ENCODE measurements around the gene LRTM1. TPM values are rescaled to one million over a fixed set of nuclear protein-coding genes. Genes with fewer than 3 reads are reported as not detected.

Gene LRTM1
- total RNA-seq, 2 donors from 2014 or later = not detected

DNA sequence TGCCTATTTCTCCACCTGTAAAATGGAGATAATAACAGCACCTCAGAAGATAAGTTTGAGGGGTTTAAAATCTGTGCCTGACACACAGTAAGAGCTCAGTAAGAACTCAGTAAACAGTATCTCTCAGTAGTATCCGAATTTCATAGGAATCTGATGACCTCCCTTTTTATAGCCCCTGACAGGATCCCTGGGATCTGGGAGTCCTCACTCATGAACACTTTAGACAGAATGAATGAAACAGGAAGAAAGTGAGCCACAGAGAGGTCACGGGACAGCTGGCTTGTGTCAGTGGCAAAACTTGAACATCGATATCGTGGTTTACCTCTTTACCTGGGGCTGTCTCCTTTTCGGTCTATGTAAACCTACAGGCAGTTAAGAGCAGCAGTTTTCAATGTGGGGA lies 51.2 kb downstream of the LRTM1 start:
- Histone ChIP-seq H3K9me3 (no peaks in the 10 kb centered on the region), H3K27ac (no peak overlapping the region), H3K36me3 (replicated peaks in 1 of 2; ENCODE audit: insufficient read depth in 1 of 2, low read depth in 2 of 2) (no peaks in the 10 kb centered on the region), H3K4me1 (no peaks in the 10 kb centered on the region), H3K4me3 (no peak overlapping the region), H3K27me3 (no peaks in the 10 kb centered on the region)
- DNase-seq (no peak), ATAC-seq (no peak)
- TF ChIP-seq POLR2A (IDR thresholded peaks at IDR 0.05) = no peak
- TF ChIP-seq, protein P1, sequence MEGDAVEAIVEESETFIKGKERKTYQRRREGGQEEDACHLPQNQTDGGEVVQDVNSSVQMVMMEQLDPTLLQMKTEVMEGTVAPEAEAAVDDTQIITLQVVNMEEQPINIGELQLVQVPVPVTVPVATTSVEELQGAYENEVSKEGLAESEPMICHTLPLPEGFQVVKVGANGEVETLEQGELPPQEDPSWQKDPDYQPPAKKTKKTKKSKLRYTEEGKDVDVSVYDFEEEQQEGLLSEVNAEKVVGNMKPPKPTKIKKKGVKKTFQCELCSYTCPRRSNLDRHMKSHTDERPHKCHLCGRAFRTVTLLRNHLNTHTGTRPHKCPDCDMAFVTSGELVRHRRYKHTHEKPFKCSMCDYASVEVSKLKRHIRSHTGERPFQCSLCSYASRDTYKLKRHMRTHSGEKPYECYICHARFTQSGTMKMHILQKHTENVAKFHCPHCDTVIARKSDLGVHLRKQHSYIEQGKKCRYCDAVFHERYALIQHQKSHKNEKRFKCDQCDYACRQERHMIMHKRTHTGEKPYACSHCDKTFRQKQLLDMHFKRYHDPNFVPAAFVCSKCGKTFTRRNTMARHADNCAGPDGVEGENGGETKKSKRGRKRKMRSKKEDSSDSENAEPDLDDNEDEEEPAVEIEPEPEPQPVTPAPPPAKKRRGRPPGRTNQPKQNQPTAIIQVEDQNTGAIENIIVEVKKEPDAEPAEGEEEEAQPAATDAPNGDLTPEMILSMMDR (IDR thresholded peaks at IDR 0.05) = no peak
- WGBS, 2 donors = 74% methylated on average over 5 of the region's 5 CpGs
- intact Hi-C loops (cut with DNase I) = no loop called here

DNA sequence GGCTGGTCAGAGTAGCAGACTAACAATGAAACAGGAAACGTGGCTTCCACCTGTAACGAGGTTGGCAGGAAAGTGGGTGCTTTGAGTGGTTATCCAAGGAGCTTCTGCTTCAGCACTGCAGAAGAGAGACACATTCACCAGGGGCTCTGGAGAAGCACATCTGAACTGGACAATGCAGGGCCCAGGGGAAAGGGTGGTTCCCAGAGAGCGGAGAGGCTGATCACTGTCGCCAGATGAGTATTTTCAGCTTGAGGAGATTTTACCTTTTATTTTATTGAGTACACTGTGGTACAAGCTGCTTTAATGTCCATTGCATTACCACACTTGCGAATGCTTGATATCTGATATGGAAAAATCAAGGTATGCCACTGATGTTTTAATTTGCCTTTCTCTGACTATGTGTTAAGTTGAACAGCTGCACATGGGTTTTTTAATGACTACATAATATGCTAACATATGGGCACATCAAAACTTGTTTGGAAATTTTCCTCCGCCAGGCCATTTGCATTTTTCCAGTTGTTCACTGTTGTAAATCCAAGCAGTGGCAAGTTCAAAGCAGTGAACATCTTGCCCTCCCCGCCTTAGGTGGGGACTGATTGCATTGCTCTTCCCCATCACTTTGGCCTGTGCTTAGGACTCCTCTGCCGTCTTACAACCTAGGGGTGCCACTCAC lies 52.1 kb downstream of the LRTM1 start:
- no peaks in the 10 kb centered on the region for H3K4me1 ChIP-seq
- TF ChIP-seq, protein P1 (IDR thresholded peaks at IDR 0.05) = no peak
- TF ChIP-seq POLR2A (IDR thresholded peaks at IDR 0.05) = no peak
- no peak overlapping the region for H3K27ac ChIP-seq
- H3K4me3 ChIP-seq = no peak overlapping the region
- H3K27me3 ChIP-seq = no peaks in the 10 kb centered on the region
- no peaks in the 10 kb centered on the region for H3K36me3 ChIP-seq (replicated peaks in 1 of 2; ENCODE audit: insufficient read depth in 1 of 2, low read depth in 2 of 2)
- intact Hi-C loops (cut with DNase I) = no loop called here
- ATAC-seq (no peak), DNase-seq (no peak)
- 75 to 77% methylated on average over 8 of the region's 8 CpGs for WGBS, 2 donors
- H3K9me3 ChIP-seq = no peaks in the 10 kb centered on the region

DNA sequence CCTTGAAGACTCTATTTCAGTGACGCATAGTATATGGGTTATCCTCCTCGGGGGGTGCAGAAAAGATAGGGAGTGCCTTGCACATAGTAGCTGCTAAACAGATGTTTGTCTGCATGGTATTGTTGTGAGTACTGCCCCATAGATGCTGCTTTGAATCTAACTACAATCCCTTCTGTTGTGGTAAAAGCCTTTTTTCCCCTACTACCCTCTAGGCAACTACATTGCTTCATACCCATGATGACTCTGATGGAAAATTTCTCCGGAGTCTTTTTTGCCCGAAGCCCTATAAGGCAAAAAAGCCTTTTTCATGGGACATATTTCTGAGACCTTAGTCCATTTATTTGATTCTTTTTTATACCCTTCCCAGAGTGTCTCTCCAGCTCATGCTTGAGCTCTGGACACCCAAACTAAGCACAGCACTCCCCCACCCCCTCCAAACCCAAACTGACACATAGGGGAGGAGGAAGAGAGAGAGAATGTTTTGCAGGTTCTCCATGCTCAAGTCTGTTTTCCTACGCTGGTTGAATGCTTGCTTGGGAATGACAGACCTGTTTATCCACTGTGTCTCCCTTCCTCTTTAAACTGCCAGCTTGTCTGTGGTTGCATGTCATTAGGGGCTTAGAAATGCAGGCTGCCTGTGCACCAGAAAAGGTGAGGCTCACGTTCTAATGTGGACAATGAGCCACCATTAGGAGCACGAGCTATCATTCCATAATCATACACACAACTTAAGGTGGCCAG lies 52.9 kb downstream of the LRTM1 start:
- DNase-seq (no peak), ATAC-seq (no peak)
- TF ChIP-seq, protein P1 (IDR thresholded peaks at IDR 0.05) = no peak
- TF ChIP-seq POLR2A (IDR thresholded peaks at IDR 0.05) = no peak
- Histone ChIP-seq H3K36me3 (replicated peaks in 1 of 2; ENCODE audit: insufficient read depth in 1 of 2, low read depth in 2 of 2) (no peaks in the 10 kb centered on the region), H3K4me3 (no peak overlapping the region), H3K27ac (no peak overlapping the region), H3K4me1 (no peaks in the 10 kb centered on the region), H3K9me3 (no peaks in the 10 kb centered on the region), H3K27me3 (no peaks in the 10 kb centered on the region)
- intact Hi-C loops (cut with DNase I) = no loop called here
- 67 to 73% methylated on average over 7 of the region's 7 CpGs for WGBS, 2 donors

DNA sequence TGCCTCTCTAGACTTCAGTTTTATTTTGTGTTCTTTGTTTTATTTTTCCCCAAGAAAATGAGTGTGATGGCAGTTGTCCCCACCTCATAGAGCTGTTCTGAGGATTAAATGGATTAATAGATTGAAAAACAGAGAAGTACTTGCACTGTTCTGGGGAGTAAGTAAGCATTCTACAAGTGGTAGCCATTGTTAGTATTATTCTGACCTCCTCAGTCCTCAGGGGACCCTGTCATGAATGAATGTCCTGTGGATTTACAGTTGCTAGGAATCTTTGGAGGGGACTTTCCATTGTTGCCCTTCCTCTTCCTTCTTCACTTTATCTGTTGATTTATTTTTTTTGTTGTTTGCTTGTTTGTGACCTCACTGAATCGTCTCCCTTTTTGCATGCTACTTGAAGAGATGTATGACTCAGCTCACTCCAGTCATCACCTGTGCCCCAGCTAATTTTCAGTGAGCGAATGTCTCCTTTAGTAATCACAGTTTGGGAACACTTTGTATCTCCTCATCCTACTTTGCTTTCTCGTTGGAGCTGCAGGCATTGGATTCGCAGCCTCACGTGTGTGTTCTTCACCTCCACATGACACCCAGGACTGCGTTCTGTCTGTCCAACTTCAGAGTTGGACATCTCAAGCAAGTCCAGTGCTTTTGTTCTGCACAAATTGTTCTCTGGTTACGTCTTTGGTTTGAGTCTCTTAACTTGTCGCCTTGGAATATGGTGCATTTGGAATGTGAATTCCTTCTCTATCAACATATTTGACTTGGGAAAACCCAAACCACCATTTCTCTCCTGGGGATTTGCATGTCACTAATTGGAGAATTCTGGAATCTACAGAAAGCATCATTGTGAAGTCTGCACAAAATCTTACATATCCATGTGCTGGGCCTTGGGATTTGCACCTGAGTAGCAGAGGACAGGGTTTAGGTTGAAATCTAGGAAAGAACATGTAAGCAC lies 54.5 kb downstream of the LRTM1 start:
- ATAC-seq = no peak
- no peak for DNase-seq

More for the DNA sequence above, 54.5 kb downstream of the LRTM1 start:
- intact Hi-C loops (cut with DNase I) = no loop called here
- no peak overlapping the region for H3K4me3 ChIP-seq
- no peak overlapping the region for H3K27ac ChIP-seq
- TF ChIP-seq, protein P1 (IDR thresholded peaks at IDR 0.05) = no peak
- no peak for TF ChIP-seq POLR2A (IDR thresholded peaks at IDR 0.05)
- H3K4me1 ChIP-seq = no peaks in the 10 kb centered on the region
- no peaks in the 10 kb centered on the region for H3K27me3 ChIP-seq
- H3K9me3 ChIP-seq = no peaks in the 10 kb centered on the region
- 67 to 71% methylated on average over 8 of the region's 8 CpGs for WGBS, 2 donors
- H3K36me3 ChIP-seq (replicated peaks in 1 of 2; ENCODE audit: insufficient read depth in 1 of 2, low read depth in 2 of 2) = no peaks in the 10 kb centered on the region

All from body of pancreas (tissue), 4 donors.